H54 (cell line): ENCODE results near the gene PTGES2.
"Not testable (repeated sequence)": the region's sequence is repeated elsewhere in the genome, so short reads cannot be mapped to it uniquely, and the experiment has no call there.

Experiments
- DNase-seq: peaks from one replicate; pipeline ENCODE4 v3.0.0; 2011; ENCODE audit warnings: low spot score, mixed read lengths; ENCODE audit not compliant: insufficient read length
- FAIRE-seq: peaks from 3 replicates; lab custom pipeline; 2011; peaks lifted over from hg19 to GRCh38; lab: Jason Lieb, UNC
- POLR2A ChIP-seq: IDR thresholded peaks from 2 replicates; pipeline ENCODE4 v1.6.1; 2011; ENCODE audit warnings: low read depth, mild to moderate bottlenecking, low read length

Gene PTGES2

DNA sequence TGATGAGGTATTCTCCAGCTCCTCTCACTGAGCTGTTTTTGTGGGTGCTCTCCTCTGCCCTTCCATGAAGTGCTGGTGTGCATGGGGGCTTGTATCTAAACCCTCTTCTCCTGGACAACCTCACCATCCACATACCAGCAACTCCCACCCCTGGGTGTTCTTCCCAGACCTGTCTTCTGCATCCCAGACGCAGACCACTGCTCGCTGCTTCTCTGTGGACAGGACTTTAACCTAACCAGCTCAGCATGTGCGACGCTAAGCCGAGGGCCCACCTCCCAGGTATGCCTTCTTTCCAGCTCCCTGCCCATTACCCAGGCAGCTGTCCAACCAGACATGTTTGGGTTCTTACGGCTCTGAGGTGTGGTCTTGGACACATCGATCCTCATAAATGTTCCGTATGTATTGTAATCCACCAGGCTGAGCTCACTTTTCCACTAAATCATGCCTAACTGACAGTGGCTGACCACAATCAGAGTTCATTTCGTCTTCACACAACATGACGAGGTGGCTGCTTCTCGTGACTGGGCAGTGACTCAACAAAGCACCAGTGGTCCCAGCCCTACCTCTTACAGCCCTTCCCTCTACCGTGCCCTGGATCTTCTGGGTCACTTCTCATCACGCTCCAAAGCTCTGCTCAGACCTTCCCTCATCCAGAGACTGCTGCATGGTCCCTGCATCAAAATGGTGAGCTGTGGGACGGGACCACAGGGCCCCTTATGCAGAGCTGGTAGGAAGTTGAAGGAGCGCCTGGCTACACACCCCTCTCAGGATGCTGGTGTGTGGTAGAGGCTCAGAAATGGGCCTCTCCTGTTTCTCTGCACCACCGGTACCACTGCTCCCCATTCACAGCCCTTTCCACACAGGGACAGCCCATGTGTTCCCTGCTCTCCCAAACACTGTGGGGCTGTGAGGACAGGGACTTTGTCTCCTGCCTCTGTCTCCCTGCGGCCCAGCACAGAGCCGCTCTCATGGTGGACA lies 9.6 kb upstream of the PTGES2 start:
- FAIRE-seq (peak; percentile 96), DNase-seq (peak; percentile 91)
- no peak for TF ChIP-seq POLR2A

DNA sequence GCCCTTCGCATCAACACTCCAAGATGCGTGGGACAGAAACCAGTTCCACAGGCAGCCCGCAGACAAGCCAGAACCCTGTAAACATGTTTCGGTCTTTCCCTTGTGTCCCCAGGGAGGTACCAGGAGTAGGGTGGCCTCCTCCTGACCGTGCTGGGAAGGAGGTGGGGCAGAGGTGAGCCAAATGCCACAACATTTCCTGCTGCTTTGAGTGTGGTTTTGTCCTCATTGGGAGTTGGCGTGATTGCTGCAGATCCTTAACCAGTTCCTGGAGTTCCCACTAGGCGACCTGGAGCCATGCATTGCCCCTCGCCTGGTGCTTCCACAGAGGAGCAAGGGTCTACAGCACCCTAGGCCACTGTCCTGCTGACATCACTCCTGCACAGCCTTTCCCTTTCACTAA lies 8.0 kb upstream of the PTGES2 start:
- not testable (repeated sequence) for DNase-seq, FAIRE-seq

DNA sequence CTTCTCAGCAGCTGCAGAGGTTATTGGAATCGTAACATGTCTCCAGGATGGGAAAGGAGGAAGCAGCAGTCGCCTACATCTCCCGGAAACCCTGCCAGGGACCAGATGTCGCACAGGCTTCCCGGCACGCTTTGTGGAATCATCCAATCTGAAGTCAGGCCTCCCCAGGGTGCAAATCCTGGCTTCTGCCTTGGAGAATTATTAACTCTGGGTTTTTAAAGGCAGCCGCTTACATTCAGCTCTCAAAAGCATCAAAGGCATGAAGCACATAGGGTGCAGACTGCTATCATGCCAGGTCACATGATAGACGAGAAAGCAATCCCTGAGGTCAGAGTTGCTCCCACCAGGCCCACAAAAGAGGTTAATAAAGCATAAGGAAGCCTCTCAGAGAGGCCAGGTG lies 4.6 kb upstream of the PTGES2 start:
- DNase-seq, FAIRE-seq: not testable (repeated sequence)

DNA sequence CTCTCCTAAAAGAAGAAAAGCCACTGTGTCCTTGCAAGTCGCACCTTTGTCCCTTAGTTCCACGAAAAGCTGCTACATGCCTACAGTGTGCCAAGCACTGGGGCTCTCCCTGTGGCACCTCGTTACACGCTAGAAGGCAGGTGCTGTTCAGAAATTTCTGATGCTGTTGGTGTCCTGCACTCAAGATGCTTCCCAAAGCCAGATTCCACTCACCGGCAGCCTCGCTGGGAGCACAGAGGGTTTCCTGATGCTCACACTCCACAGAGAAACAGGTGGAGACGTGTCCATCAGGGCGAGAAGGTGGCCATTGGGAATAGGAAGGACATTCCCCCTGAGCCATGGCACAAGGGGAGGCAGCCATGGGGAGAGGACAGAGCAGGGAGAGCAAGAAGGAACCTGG lies 3.8 kb upstream of the PTGES2 start:
- not testable (repeated sequence) for FAIRE-seq, DNase-seq

DNA sequence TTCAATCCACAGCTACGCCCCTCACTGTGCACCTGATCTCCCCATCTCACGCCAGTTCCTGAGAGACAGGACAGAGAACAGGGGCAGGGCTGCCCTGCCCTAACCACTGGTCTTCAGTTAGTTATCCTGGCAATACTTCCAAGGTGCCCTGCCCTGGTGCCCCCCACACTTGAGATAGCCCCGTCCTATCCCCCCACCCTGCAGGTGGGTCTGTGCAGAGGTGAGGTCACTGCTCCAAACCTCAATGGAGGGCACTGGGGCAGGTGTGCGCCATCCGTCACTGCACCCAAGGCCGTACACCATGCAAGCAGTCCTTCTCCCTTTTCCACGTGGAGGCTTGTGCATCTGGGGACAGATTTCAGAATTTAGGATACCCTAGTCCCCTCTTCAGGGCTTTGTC lies 3.1 kb upstream of the PTGES2 start:
- FAIRE-seq, DNase-seq: not testable (repeated sequence)

DNA sequence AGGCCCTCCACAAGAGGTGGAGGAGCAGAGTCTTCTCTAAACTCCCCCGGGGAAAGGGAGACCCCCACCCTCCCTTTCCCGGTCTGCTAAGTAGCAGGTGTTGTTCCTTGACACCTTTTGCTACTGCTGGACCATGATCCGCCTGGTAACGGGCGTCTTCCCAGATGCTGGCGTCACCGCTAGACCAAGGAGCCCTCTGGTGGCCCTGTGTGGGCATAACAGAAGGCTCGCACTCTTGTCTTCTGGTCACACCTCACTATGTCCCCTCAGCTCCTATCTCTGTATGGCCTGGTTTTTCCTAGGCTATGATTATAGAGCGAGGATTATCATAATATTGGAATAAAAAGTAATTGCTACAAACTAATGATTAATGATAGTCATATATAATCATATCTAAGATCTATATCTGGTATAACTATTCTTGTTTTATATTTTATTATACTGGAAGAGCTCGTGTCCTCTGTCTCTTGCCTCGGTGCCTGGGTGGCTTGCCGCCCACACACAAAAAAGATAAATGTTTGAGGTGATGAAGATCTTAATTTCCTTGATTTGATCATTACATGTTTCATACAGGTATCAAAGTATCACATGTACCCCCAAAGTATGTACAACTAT lies 2.6 kb upstream of the PTGES2 start:
- FAIRE-seq, DNase-seq: not testable (repeated sequence)

DNA sequence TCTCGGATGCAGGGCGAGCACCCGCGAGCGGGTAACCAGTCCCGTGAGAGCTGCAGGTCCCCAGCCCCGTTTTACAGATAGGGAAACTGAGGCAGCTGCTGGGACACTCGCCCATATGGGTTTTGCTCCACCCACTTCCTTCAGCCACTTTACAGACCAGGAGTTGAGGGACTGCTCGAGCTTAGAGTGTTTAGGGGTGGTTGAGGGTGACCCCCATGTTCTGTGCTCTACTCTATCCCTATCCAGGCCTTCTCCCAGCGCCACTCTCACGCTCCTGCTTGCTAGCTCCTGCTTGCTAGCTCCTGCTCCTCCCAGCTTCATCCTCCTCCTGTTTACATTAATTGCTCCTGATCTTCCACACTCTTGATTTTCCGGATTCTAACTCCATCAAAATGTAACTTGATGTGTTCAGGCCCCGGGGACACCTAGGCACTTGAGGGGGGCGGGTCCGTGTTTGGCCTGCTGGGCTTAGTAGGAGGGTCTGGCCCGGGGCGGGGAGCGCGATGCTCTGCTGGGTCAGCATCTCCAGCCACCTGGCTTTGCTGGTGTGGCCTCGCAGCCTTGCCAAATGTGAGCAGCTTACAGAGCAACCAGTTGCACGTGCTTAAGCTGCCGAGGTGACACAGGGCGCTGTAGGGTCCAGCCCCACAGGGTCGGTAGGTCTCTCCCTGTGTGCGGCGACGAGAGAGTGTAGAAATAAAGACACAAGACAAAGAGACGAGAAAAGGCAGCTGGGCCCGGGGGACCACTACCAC lies 1.5 kb upstream of the PTGES2 start:
- no peak for DNase-seq
- no peak for FAIRE-seq
- no peak for TF ChIP-seq POLR2A

DNA sequence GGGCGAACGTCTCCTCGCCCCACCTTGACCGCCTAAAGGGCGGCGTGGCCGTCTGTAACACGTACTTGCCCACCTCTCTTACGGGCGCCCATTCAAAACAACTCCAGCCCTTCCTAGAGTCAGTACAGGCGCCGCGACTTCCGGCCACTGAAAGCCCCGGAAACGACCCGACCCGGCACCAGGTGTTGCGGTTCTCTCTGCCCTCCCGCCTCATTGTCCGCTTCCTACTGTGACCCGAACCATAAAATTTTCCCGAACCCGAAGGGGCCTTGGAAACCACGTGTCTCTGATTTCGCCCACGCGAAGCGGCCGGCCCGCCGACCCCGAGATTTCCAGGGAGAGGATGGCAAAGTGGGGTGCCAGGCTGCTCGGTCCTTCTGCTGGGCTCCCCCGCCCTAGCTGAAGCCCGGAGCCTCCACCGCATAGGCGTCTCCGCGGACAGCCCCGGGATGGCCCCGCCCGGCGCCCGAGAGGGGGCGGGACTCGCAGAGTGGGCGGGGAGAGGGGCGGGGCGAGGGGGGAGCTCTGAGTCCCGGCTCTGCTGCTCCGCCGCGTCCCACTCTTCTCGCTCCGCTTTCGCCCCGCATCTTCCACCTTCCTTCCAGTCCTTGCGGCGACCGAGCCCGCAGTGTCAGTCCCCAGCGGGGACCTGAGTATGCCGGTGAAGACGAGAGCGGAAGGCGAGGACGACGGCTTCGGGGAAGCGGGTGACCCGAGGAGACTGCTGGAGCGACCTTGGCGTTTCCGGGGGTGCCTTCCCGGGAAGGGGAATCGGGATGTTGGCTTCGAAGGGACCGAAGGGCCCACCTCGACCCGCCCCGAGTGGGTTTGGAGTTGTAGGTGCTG lies 684 bp upstream of the PTGES2 start:
- peak; percentile 83 for TF ChIP-seq POLR2A
- FAIRE-seq = no peak
- DNase-seq = peak; percentile 86

DNA sequence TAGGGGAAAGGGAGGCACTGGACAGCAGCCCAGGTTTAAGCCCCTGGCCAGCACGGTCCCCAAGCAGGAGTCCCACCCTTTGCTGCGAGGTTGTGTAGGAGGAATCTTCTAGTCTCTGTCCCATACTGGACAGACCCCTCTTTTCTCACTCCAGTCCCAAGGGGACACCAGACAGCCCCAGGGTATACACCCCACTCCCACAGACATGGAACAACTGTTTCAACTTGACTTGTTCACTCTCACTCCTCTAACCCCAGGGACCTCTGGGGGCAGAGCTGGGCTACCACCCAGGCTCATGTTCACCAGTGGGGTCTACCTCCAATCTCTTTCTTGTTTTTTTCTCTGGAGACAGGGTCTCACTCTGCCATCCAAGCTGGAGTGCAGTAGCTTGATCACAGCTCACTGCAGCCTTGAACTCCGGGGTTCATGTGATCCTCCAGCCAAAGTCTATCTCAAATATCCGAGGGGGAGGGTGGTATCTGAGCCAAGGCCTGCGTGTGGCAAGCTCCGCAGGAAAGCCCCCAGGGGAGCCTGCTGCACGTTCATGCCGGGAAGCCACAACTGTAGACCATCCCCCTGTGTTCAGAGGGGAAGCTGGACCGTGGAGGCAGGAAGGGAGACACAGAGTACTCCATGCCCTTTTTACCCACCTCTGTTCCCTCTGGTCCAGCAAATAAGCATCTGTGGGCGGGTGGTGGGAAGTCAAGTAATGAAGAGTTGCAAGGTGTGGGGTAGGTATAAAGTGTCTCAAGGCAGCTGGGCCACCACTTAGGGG lies 1.8 kb downstream of the PTGES2 start:
- DNase-seq = no peak
- TF ChIP-seq POLR2A = no peak

DNA sequence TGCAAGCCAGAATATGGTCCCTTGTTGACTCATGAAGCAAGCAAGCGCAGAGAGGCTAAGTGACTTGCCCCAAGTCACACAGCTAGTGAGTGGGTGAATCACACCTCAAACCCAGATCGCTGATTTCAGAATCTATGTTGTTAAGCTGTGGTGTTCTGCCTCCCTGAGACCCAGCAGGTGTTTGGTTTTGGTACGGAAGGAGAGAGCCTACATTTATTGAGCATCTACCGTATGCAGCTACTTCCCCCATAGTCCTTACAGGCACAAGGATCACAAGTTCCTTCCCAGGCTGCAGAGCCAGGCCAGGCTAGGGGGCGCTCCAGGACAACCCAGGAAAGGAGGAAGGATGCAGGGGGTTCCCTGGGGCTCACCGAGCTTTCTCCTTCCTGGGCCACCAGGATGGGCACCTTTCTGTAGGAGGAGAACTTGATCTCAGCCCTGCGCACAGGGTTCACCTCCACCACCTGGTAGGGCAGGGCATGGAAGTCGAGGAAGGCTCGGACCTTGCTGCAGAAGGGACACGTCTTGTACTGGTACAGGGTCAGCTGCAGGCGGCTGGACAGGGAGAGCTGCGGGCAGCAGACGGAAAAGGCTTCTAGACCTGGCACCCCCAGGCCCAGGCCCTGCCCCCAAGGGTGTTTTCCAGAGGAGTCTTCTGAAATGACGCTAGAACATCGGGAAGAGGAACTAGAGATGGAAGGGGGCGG lies 2.5 kb downstream of the PTGES2 start:
- no peak for TF ChIP-seq POLR2A
- DNase-seq (no peak), FAIRE-seq (no peak)

More for the DNA sequence above, 1.8 kb downstream of the PTGES2 start:
- no peak for FAIRE-seq

DNA sequence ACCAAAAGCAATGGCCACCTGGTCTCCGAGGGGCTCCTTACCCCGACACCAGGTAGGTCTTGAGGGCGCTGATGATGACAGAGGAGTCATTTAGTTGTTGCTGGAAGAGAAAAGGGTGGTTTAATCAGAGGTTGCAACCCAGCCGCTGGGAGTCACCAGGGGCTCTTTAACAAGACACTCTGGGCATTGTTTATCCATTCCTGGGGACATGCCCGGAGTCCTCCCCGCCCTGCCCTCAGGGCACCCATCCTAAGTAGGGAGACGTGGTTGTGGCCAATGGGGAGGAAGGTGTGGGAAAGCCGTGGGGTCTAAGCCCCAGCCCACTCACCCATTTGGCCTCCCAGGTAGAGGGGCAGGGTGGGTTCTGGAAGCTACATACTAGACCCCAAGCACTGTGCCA lies 3.1 kb downstream of the PTGES2 start:
- DNase-seq = no peak
- FAIRE-seq = no peak
- no peak for TF ChIP-seq POLR2A

DNA sequence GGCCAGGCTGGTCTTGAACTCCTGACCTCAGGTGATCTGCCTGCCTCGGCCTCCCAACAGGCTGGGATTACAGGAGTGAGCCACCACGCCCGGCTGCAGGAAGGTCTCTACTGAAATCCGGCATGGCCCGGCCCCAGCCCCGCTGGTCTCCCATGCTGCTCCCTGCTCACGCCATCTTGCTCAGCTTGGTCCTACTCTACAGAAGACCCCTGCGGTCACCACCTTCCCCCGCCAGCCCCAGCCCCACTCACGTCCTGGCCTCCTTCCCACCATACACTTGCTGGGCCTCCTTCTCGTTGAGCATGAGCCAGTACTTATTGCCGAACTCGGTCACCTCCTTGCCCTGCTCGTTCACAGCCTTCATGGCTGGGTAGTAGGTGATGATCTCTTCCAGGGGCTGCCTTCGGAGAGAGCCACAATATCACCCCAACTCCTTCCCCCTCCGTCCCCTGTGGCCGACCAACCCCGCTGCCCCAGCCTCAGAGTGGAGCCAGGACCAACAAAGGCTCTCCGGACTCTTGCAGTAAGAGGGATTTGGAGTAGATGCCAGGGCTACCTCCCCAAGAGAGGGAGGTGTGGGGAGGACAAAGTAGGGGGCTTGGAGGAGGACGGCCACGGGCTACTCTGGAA lies 4.0 kb downstream of the PTGES2 start:
- FAIRE-seq = no peak
- no peak for TF ChIP-seq POLR2A
- no peak for DNase-seq
